AG09309 (cell line): ENCODE data around the gene ANKRD22.

Source experiments
- DNase-seq: peaks from one replicate; pipeline ENCODE4 v3.0.0-alpha.2; 2010; ENCODE audit warnings: low read depth
- H3K4me3 ChIP-seq: 2 replicates; pipeline ENCODE4 v1.5.1; 2011; ENCODE audit warnings: mild to moderate bottlenecking, low read depth, low read length, moderate library complexity; ENCODE audit not compliant: control insufficient read depth
- TF ChIP-seq, protein P1 (sequence below): IDR thresholded peaks from 2 replicates; pipeline ENCODE4 v1.5.1; 2011; ENCODE audit warnings: mild to moderate bottlenecking, low read depth, low read length, inconsistent platforms; ENCODE audit not compliant: insufficient read depth, control insufficient read depth; ENCODE audit errors: missing control alignments

Gene ANKRD22

GRCh38 chr10:88893611-88894010 lies 42.0 kb upstream of the ANKRD22 start:
- DNase-seq: peak; percentile 44
- H3K4me3 ChIP-seq: no peak overlapping the region

GRCh38 chr10:88892222-88892967 lies 40.8 kb upstream of the ANKRD22 start:
- H3K4me3 ChIP-seq: no peak overlapping the region
- peak; percentile 24 for DNase-seq
- TF ChIP-seq, protein P1, sequence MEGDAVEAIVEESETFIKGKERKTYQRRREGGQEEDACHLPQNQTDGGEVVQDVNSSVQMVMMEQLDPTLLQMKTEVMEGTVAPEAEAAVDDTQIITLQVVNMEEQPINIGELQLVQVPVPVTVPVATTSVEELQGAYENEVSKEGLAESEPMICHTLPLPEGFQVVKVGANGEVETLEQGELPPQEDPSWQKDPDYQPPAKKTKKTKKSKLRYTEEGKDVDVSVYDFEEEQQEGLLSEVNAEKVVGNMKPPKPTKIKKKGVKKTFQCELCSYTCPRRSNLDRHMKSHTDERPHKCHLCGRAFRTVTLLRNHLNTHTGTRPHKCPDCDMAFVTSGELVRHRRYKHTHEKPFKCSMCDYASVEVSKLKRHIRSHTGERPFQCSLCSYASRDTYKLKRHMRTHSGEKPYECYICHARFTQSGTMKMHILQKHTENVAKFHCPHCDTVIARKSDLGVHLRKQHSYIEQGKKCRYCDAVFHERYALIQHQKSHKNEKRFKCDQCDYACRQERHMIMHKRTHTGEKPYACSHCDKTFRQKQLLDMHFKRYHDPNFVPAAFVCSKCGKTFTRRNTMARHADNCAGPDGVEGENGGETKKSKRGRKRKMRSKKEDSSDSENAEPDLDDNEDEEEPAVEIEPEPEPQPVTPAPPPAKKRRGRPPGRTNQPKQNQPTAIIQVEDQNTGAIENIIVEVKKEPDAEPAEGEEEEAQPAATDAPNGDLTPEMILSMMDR: no peak

More at GRCh38 chr10:88893611-88894010, 42.0 kb upstream of the ANKRD22 start:
- TF ChIP-seq, protein P1: no peak

GRCh38 chr10:88890681-88891381 lies 39.2 kb upstream of the ANKRD22 start:
- DNase-seq: no peak
- TF ChIP-seq, protein P1: no peak
- no peak overlapping the region for H3K4me3 ChIP-seq

DNA sequence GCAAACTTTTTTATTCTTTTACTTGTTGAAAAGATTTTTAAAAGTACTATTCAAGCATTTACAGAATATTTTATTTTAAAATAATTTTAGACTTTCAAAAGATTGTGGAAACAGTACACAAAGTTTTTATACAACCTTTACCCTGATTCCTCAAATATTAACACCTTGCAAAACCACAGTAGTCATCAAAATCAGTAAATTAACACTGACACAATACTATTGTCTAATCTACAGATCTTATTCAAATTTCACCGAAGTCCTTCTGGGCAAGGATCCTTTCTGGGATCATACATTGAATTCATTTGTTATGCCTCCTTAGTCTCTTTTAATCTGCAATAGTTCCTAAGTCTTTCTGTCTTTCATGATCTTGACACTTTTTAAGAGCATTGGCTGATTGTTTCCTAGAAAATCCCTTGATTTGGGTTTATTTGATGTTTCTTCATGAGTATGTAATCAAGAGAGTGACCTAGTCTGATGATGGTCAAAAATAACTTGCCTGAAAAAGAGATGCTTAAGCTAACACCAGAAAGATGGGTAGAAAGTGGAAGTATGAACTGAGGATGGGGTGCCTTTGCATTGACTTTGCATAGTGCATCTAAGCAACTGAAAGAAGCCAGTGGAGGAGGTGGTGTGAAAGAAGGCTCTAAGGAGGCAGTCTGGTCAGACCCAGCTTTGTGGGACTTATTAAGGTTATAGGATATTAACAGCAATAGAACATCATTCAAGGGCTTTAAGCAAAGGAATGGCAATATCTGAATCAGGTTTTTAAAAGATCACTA lies 38.1 kb upstream of the ANKRD22 start:
- H3K4me3 ChIP-seq: no peak overlapping the region
- TF ChIP-seq, protein P1: no peak
- no peak for DNase-seq

DNA sequence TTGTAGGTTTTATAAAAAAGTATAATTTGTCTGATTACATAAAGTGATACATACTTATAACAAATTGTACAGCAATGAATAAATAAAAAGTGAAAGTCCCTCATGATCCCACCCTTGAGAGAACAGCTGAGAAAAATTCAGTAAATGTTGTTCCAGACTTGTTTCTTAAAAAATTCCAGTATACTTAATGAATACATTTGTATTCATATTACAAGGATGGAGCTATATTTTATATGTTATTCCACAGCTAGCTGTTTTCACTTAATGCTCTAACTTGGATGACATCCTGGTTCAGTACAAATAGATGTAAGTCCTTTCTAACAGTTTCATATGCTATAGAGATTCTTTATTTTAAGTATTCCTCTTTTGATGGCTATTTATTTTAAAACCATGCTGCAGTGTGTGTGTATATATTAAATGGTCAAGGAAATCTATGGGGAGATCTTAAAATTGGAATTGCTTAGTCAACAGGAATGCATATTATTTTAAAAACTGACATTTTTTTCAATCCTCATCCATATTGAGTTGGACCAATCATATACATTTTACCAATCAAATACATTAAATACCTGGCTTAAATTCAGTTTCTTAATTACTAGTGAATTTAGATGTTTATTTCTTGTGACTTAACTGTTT lies 37.3 kb upstream of the ANKRD22 start:
- no peak for DNase-seq
- H3K4me3 ChIP-seq: no peak overlapping the region
- TF ChIP-seq, protein P1: no peak

- TF ChIP-seq, protein P1: no peak
- no peak for DNase-seq
- H3K4me3 ChIP-seq: no peak overlapping the region
These were observed 34.9 kb upstream of the ANKRD22 start for GRCh38 chr10:88886557-88886956.
